Stimulated activated CD4-positive, alpha-beta T cell treated with anti-CD3 and anti-CD28 coated beads, Interleukin-4, amount 100 ng/mL, for 48 hours (primary cell): ENCODE data around the gene STK35.

ENCODE experiments used
- DNase-seq, 2 donors: peaks; one replicate each; pipeline ENCODE4 v3.0.0-alpha.2; 2020; ENCODE audit warnings: low read depth in 2 of 2

Gene STK35

GRCh38 chr20:2101057-2101864 is at the start of gene STK35:
Gene STK35 (plus strand): TSS chr20:2101827. CDS start chr20:2101882, 55 bp downstream.
- DNase-seq: peak; percentile 62 to 69

GRCh38 chr20:2051946-2052345 is 49.7 kb upstream of the STK35 start:
- no peak for DNase-seq

GRCh38 chr20:2052741-2053140 is 48.9 kb upstream of the STK35 start:
- no peak for DNase-seq

GRCh38 chr20:2053615-2054014 is 48.0 kb upstream of the STK35 start:
- DNase-seq: no peak

- DNase-seq: no peak
Measured at GRCh38 chr20:2054911-2055310, 46.7 kb upstream of the STK35 start.

- DNase-seq: no peak
Measured at GRCh38 chr20:2059411-2059810, 42.2 kb upstream of the STK35 start.

- DNase-seq: no peak
Measured at GRCh38 chr20:2065099-2065498, 36.5 kb upstream of the STK35 start.

- DNase-seq: no peak
Measured at GRCh38 chr20:2066461-2067122, 35.0 kb upstream of the STK35 start.

- DNase-seq: no peak
Measured at GRCh38 chr20:2080532-2081224, 20.9 kb upstream of the STK35 start.

- no peak for DNase-seq
Measured at GRCh38 chr20:2084703-2085102, 16.9 kb upstream of the STK35 start.

GRCh38 chr20:2086177-2086979 is 15.2 kb upstream of the STK35 start:
- no peak for DNase-seq

- DNase-seq: no peak
Measured at GRCh38 chr20:2086980-2087377, 14.6 kb upstream of the STK35 start.

GRCh38 chr20:2088891-2089290 is 12.7 kb upstream of the STK35 start:
- DNase-seq: no peak

GRCh38 chr20:2089447-2089846 is 12.2 kb upstream of the STK35 start:
- DNase-seq: no peak

GRCh38 chr20:2093159-2093781 is 8.4 kb upstream of the STK35 start:
- no peak for DNase-seq

- DNase-seq: no peak
Measured at GRCh38 chr20:2093883-2094282, 7.7 kb upstream of the STK35 start.

- DNase-seq: peak; percentile 81 to 86
Measured at GRCh38 chr20:2101865-2102584, 398 bp downstream of the STK35 start.

GRCh38 chr20:2102585-2103460 is 1.2 kb downstream of the STK35 start:
- DNase-seq: peak; percentile 69 to 77

GRCh38 chr20:2103461-2104153 is 2.0 kb downstream of the STK35 start:
- no peak for DNase-seq
